Kidney epithelial cell (primary cell): ENCODE results near the gene CEP55. TPM values are rescaled to one million over a fixed set of nuclear protein-coding genes. Genes with fewer than 3 reads are reported as not detected.
"Not testable (repeated sequence)": the region's sequence is repeated elsewhere in the genome, so short reads cannot be mapped to it uniquely, and the experiment has no call there.

Source experiments
- DNase-seq: peaks from one replicate; pipeline ENCODE4 v3.0.0-alpha.2; 2010; ENCODE audit warnings: low read depth
- H3K27me3 ChIP-seq: 2 replicates; pipeline ENCODE4 v1.6.0; 2011; ENCODE audit warnings: low read length; ENCODE audit not compliant: control insufficient read depth, insufficient read depth
- H3K36me3 ChIP-seq: 2 replicates; pipeline ENCODE4 v1.5.1; 2011; ENCODE audit warnings: low read length; ENCODE audit not compliant: control insufficient read depth, insufficient read depth
- H3K4me3 ChIP-seq: 2 replicates; pipeline ENCODE4 v1.5.1; 2011; ENCODE audit warnings: low read depth, mild to moderate bottlenecking, control low read depth, low read length
- CTCF ChIP-seq: IDR thresholded peaks from 2 replicates; pipeline ENCODE4 v1.5.1; 2011; ENCODE audit warnings: mild to moderate bottlenecking, moderate library complexity, low read length, control low read depth, inconsistent platforms; ENCODE audit not compliant: insufficient read depth, poor library complexity, severe bottlenecking
- total RNA-seq: library from RNA; depleted of rRNA; stranded (reverse); fragments of >200 nt; gene quantifications from 2 replicates; pipeline ENCODE4 v1.2.3, GENCODE V29; 2015

The CEP55 gene
- total RNA-seq, 1 donor from 2014 or later: 11.4 TPM

- H3K27me3 ChIP-seq: no peaks in the 10 kb centered on the region
- peaks cover 1% of the 10 kb centered on the region for H3K36me3 ChIP-seq
- no peak overlapping the region for H3K4me3 ChIP-seq
- DNase-seq: no peak
- TF ChIP-seq CTCF: no peak
Measured at GRCh38 chr10:93464776-93465388, 31.5 kb upstream of the CEP55 start.

DNA sequence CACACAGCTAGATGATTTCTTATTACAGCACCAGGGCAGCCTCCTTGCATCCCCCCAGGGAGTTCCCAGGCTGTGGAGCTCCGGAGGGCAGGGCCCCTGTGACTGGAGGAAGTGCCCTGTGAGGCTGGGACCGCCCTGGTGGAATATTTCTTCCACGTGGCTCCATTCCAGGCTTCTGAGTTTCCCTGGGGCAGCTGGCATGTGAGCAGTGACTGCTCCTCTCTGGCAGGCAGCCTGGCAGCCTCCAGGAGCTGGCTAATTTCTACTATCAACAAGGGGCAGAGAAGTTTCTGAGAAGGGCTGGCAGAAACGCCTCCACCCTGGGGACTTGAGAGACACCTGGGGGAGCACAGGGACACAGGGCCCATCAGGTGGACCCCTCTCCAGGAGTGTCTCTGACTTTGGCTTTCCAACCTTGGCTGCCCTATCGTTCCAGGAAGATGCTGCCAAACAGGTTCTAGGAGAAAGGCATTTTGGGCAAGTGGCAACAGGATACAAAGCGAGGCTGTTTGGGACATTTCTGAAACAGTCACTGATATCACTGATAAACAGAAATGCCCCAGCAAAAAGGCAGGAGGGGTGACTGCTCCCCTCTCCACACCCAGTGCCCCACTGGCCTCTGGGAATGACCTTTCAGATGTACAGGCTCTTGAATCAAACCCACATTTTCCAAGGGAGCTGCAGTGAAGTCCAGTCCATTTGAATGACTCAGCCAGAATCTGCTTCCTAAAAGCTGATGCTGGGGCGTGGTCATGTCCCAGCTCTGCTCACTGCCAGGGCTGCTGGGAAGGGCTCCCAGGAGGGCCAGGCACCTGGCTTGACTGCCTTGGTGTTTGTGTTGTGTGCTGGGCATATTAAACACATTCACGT lies 30.4 kb upstream of the CEP55 start:
- TF ChIP-seq CTCF: no peak
- DNase-seq: peak; percentile 92
- Histone ChIP-seq H3K27me3 (no peaks in the 10 kb centered on the region), H3K4me3 (no peak overlapping the region), H3K36me3 (peaks cover 1% of the 10 kb centered on the region)

DNA sequence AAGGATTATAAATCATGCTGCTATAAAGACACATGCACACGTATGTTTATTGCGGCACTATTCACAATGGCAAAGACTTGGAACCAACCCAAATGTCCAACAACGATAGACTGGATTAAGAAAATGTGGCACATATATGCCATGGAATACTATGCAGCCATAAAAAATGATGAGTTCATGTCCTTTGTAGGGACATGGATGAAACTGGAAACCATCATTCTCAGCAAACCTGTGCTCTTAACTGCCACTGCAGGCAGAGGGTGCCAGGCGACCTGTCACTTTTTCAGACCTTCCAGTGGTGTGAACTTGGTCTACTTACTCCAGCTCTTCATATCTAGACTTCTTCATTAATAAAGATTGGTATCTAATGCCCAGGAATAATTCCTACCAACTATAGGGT lies 28.8 kb upstream of the CEP55 start:
- not testable (repeated sequence) for H3K27me3 ChIP-seq, H3K36me3 ChIP-seq, DNase-seq, H3K4me3 ChIP-seq

GRCh38 chr10:93468461-93469213 lies 27.8 kb upstream of the CEP55 start:
- Histone ChIP-seq H3K27me3 (no peaks in the 10 kb centered on the region), H3K4me3 (no peak overlapping the region), H3K36me3 (peaks cover 1% of the 10 kb centered on the region)
- peak; percentile 84 for DNase-seq
- TF ChIP-seq CTCF: no peak

- H3K36me3 ChIP-seq: peaks cover 1% of the 10 kb centered on the region
- no peak for TF ChIP-seq CTCF
- H3K27me3 ChIP-seq: no peaks in the 10 kb centered on the region
- no peak overlapping the region for H3K4me3 ChIP-seq
- DNase-seq: no peak
Measured at GRCh38 chr10:93469454-93469853, 27.0 kb upstream of the CEP55 start.

DNA sequence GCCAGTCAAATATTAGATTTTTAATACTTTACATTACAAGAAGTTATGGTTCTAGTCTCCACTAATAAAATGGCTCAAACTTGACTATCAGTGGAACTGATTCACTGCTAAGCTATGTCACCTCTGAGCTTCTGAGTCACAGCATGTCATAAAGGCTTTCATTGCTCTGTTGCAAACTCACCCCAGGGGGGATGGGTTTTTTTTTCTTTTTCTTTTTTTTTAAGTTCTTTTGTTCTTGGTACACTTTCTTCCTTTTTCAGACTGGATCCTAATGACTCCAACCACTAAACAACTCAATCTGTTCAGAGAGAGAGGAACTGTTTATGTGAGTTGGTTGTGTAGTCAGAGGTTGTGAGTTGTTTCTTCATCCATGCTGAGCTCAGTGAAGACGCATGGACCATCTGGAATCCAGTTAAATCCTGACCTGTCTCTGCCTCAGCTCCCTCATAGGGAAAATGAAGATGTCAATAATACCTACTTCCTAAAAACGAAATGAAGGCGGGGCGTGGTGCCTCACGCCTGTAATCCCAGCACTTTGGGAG lies 25.2 kb upstream of the CEP55 start:
- H3K36me3 ChIP-seq: peaks cover 1% of the 10 kb centered on the region
- no peak for TF ChIP-seq CTCF
- DNase-seq: peak; percentile 93
- H3K4me3 ChIP-seq: no peak overlapping the region
- no peaks in the 10 kb centered on the region for H3K27me3 ChIP-seq
